GM18499 (cell line): ENCODE data around the gene KCNG2.

Experiments
- ATAC-seq: cut with Tn5 transposase; IDR thresholded peaks from one replicate; pipeline ENCODE4 v1.9.1; 2021; ENCODE audit warnings: moderate number of reproducible peaks; ENCODE audit not compliant: insufficient read depth, unreplicated experiment

KCNG2 gene

DNA sequence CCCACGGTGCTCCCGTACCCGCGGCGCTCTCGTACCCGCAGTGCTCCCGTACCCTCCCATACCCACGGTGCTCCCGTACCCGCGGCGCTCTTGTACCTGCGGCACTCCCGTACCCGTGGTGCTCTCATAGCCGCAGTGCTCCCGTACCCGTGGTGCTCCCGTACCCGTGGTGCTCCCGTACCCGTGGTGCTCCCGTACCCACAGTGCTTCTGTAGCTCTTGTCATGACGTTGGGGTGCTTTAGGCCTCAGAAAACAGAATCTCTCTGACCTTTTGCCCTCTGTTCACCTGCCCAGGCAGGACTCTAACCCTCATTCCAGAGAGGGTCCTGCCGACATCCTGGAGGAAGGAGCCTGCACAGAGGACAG, 118.4 kb downstream of the KCNG2 start:
- ATAC-seq: no peak

DNA sequence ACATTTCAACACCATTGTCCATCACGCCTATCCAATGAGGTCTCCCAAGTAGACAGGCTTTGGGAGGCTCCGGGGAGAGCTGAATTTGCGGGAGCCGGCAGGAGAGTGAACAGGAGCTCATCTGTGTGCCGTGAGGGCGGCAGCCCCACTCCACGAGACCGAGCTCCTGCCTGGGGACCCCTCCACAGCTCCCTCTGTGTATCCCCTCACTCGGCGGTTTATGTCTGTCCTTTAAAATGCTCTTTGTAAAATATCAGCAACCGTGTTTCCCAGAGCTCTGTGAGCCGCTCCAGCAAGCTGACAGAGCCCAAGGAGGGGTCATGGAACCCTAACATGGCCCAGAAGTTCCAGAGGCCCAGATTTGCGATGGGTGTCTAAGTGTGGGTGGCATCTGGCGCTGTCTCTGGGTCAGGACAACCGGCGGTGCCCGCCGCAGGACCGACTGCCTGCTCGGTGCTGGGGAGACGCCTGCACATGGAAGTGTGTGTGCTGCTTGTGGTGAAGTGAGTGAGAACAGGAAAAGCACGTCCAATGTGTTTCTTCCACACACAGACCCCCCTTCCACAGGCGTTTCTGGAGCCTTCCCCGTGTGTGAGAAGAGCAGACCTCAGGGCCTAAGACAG, 118.9 kb downstream of the KCNG2 start:
- no peak for ATAC-seq

DNA sequence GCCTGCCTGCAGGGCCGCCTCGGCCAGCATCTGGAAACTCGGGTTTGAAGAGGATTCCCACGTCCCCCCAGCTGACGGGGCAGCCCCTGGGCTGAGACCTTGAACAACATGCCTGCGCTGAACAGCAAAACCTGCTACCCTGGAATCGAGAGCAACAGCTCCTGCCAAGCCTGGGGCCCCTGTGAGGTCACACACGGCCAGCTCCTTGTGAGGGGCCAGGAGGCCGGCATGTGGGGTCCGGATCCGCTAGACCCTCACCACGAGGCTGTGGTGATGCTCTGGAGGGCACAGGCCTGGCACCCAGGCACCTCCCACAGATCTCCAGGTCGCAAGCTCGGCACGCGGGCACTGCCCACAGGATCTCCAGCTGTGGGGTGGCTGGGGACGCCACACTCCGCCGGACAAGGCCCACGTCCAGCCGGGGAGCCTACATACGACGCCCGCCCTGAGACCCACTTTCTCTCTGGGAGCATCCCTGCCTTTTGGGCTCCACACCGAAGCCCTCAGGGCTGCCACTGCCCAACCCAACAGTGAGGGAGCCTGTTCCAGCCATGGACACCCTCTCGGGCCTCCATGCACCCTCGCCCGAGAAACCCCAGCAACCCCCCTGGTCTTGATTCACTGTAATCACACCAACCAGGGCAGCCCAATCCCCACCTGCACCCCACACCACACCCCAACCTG, 119.6 kb downstream of the KCNG2 start:
- no peak for ATAC-seq

DNA sequence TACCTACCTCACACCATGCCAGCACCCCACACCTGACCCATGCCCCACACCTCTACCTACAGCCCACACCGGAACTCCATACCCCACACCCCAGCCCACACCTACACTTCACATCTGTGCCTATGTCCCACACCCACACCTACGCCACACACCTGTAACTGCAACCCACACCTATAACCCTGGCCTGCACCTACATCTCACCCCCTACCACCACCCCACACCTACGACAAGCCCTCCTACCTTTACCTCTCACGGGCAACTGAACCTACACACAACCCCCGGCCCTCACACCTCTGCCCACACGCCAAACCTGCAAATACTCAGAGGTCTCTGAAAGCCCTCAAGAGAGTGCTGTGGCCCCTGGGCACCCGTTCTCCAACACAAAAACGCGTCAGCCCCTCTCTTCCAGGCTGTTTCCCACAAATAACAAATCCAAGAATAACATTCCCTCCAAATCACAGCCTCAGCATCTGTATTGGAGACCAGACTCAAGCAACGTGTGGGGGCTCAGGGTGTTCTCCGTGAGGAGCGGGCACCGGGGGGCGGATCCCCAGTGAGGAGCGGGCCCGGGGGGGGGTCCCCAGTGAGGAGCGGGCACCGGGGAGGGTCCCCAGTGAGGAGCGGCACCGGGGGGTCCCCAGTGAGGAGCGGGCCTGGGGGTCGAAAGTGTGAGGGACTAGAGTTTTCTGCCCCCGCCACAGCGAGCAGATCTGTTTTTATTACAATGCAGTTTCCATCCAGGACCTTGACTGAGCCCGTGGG, 120.3 kb downstream of the KCNG2 start:
- ATAC-seq: no peak

DNA sequence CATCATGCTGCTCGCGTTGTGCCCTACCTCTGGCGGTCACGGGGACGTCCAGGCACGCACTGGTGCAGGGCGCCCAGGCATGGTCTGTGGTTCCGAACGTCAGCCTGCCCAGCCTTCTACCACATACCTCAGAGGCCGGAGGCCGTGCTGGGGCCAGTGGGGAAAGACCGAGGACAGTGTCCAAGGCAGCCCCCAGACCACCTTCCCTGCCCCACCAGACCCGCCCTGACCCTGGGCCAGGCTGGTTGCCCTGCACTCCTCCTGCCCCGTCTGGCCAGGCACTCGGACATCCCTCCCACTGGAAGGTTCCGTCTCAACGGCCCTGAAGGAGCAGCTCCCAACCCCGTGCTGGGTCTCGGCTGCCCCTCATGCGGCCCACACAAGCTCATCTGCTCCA, 120.9 kb downstream of the KCNG2 start:
- no peak for ATAC-seq

- no peak for ATAC-seq
These were observed 121.4 kb downstream of the KCNG2 start for GRCh38 chr18:79919089-79919488.

GRCh38 chr18:79921984-79922965, 124.5 kb downstream of the KCNG2 start:
- no peak for ATAC-seq

- ATAC-seq: no peak
These were observed 125.3 kb downstream of the KCNG2 start for GRCh38 chr18:79922971-79923411.

DNA sequence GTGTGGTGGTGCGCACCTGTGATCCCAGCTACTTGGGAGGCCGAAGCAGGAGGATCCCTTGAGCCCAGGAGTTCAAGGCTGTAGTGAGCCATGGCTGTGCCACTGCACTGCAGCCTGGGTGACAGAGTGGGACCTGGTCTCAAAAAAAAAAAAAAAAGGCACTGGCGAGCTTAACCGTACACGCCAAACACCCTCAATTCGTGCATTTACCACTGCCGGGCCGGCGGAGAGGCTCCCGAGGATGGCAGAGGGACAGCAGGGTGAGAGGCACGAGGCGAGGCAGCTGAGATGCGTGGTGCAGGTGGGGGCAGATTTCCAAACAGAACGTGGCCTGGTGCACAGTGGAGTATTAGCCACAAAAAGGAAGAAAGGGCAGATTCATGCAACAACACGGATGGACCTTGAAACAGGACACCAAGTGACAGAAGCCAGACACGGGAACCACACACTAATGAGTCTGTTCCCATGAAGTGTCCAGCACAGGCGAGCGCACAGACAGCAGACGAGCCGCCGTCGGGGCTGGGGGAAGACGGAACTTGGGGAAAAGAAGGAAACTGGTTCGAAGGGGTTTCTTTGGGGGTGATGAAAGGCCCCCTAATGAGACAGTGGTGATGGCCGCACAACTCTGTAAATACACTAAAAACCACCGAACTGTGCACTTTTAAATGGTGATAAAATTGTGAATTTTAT, 126.3 kb downstream of the KCNG2 start:
- ATAC-seq: no peak

DNA sequence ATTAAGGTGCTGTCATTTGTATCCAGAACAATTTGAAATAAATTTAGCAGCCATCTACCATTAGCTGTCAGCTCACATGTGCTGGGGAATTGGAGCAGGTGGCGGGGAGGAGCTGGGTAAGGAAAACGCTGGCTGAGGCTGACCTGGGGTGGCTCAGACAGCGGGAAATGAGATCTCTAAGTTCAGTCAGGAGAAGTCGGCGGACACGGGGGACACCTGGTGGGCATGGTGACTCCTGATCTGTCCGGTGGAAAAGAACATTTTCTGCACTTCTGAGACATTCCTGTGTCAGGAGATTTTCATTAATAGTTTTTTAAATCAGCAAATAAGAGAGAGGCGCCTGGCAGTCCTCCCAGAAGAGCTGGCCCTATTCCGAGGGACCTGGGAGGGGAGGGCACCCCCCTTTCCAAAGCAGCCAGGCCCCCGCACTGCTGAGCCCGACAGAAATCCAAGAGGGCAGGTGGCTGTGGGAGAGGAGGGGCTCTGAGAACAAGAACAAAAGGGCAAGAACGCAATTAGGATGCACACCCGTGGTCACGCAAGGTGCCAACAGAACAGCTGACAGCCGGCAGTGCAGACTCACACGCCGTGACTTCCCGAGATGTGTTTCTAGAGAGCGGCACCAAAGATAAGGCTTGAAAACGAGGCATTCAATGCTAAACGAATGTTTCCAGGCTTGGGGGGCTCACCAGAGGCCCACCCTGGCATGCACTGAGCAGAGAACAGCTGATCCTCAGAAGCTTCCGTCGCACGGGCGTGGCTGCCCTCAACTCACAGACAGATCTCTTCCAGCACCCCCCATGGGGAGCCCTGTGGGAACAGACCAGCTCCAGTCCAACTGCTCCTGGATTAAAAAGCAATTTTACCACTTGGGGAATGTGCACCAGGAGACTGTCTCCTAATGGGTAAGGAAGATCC, 127.3 kb downstream of the KCNG2 start:
- ATAC-seq: no peak

GRCh38 chr18:79926306-79926705, 128.6 kb downstream of the KCNG2 start:
- no peak for ATAC-seq

DNA sequence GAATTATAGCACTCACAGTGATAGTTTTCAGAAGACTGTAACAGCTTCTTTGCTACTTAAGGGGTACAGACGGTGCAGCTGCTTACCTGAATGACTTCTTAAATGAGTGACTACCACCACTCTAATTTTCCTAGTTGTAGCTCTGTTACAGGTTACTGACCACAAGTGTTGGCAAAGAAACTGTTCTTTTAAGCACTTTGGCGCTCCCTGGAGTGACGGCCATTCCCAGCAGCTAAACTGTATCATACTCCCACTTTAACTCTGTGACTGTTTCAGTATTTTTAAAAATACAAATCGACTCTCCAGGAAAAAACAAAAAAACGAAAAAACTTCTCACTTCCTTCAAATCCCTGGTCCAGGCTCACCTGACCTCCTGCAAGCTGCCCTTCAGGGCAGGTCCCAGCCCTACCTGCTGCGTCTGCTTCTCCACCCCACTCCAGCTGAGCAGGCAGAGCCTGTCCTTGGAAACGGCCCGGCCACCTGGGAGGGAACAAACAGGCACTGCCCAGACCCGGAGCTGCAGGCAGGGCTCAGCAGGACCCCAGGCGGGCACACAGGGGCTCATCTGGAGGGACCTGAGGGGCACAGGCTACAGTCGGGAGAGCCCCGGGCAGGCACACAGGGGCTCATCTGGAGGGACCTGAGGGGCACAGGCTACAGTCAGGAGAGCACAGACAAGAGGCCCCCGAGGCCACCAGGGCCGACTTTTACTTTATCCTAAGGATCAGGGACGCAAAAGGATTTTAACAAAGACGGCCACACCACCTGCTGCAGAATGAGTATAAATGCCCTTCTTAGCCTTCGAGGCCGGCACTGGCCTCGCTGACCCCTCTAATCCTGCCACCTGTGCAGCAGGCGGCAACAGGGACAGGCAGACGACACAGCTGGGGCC, 129.2 kb downstream of the KCNG2 start:
- no peak for ATAC-seq

DNA sequence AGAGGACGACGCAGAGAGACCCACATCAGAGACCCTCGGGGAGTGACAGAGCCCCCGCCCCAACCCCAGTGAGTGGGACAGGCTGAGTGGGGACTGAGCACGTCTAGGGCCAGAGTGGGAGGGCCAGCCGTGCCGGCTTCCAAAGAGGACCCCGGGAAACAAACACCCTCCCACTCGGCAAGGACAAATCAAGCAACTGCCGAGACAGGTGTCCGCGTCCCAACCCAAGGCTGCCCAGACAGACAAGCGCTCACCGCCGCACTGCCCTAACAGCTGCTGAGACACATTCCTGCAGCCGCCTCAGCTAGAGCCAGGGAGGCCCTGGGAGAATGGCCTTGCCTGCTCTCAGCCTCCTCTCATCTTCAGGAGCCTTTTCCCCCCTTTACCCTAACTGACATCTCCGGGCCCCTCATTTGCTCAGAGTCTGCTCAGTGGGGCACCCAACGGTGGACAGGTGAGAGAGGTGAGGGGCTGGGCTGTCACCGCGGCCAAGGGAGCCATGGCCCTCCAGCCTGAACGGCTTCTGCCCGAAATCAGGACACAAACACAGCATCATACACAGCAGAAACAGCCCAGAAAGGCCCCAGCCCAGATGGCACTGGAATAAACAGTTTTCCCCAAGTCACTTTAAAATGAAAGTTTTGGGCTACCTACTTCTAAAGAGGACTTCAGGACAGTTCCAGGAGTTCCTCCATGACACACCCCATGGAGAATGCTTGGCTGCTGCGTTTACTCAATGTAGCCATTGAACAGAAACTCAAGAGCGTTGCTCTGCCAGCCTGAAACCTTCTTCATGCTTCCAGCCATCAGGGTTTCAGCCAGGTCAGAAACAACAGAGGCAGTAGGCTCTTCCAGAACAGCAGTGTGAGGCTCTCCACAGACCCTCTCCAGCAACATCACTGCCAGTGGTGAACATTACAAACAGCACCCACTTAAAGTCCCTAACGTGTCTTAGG, 130.1 kb downstream of the KCNG2 start:
- ATAC-seq: no peak

GRCh38 chr18:79928563-79928960, 130.8 kb downstream of the KCNG2 start:
- ATAC-seq: no peak

DNA sequence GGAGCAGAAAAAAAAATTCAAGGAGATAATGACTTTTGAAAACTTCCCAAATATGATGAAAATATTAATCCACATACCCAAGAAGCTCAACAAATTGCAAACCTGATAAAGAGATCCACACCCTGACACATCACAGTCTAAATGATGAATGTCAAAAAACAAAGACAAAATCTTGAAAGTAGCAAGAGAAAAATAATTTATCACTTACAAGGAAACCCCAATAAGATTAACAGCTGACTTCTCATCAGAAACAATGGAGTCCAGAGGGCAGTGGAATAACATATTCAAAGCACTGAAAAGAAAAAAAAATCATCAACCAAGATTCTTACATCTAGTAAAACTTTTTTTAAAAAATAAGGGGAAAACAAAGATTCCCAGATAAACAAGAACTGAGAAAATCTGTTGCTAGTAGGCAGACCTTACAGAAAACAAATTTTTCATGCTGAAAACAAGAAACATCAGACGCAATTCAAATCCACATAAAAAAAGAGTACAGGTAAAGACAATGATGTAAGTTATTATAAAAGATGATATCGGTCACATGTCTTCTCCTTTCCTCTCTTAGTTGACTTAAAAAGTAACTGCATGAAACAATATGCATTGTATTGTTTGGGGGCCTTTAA, 132.4 kb downstream of the KCNG2 start:
- no peak for ATAC-seq

DNA sequence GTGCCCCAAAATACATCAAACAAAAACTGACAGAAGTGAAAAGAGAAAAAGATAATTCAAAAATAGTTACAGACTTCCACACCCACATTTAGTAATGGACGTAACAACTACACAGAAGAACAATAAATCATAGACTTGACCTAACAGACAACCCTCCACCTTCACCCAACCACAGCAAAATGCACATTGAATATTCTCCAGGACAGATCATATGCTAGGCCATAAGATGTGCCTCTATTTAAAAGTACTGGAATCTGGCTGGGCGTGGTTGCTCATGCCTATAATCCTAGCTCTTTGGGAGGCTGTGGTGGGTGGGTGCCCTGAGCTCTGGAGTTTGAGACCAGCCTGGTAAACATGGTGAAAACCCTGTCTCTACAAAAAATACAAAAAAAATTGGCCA, 133.7 kb downstream of the KCNG2 start:
- ATAC-seq: no peak
